ENCODE results near the gene CSMD2.

DNA sequence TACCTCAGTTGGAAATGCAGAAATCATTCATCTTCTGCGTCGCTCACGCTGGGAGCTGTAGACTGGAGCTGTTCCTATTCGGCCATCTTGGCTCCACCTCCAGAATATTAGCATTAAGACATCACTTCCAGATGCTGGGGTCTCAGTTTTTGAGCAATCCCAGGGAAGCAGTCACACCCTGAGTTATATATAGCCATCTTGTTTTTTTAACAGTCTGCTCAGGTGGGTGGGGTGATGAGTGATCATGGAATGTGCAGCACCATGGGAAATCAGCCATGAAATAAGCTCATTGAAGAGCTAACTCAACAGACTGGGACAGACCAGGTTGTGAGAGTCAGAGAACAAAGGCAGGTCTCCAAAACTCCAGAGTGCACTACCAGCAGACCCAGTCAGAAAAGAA, 328.1 kb downstream of the CSMD2 start:
- TF ChIP-seq, protein P1, sequence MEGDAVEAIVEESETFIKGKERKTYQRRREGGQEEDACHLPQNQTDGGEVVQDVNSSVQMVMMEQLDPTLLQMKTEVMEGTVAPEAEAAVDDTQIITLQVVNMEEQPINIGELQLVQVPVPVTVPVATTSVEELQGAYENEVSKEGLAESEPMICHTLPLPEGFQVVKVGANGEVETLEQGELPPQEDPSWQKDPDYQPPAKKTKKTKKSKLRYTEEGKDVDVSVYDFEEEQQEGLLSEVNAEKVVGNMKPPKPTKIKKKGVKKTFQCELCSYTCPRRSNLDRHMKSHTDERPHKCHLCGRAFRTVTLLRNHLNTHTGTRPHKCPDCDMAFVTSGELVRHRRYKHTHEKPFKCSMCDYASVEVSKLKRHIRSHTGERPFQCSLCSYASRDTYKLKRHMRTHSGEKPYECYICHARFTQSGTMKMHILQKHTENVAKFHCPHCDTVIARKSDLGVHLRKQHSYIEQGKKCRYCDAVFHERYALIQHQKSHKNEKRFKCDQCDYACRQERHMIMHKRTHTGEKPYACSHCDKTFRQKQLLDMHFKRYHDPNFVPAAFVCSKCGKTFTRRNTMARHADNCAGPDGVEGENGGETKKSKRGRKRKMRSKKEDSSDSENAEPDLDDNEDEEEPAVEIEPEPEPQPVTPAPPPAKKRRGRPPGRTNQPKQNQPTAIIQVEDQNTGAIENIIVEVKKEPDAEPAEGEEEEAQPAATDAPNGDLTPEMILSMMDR (IDR thresholded peaks at IDR 0.05) = no peak
- no peak for TF ChIP-seq POLR2A (IDR thresholded peaks at IDR 0.05)
